Epithelial cell of esophagus (primary cell): ENCODE measurements around the gene ADAMTS19.

ENCODE experiments used
- DNase-seq: peaks from one replicate; pipeline ENCODE4 v3.0.0; 2010; ENCODE audit warnings: low read depth
- H3K4me3 ChIP-seq: 2 replicates; pipeline ENCODE4 v1.5.1; 2011; ENCODE audit warnings: mild to moderate bottlenecking, low read length, control low read depth
- CTCF ChIP-seq: IDR thresholded peaks from 2 replicates; pipeline ENCODE4 v1.5.1; 2011; ENCODE audit warnings: low read depth, mild to moderate bottlenecking, low read length, control low read depth, inconsistent platforms; ENCODE audit not compliant: insufficient read depth; ENCODE audit errors: missing control alignments

ADAMTS19 gene

GRCh38 chr5:129689045-129689444 lies 228.9 kb downstream of the ADAMTS19 start:
- no peak for DNase-seq
- no peak for TF ChIP-seq CTCF
- no peak overlapping the region for H3K4me3 ChIP-seq

- no peak overlapping the region for H3K4me3 ChIP-seq
- TF ChIP-seq CTCF = no peak
These were observed 231.1 kb downstream of the ADAMTS19 start for GRCh38 chr5:129691220-129691619.

GRCh38 chr5:129696636-129697035 lies 236.5 kb downstream of the ADAMTS19 start:
- no peak for TF ChIP-seq CTCF
- DNase-seq = no peak

More at GRCh38 chr5:129691220-129691619, 231.1 kb downstream of the ADAMTS19 start:
- DNase-seq = no peak

GRCh38 chr5:129698661-129699060 lies 238.6 kb downstream of the ADAMTS19 start:
- H3K4me3 ChIP-seq = no peak overlapping the region
- no peak for DNase-seq
- peak; percentile 26 for TF ChIP-seq CTCF

More at GRCh38 chr5:129696636-129697035, 236.5 kb downstream of the ADAMTS19 start:
- H3K4me3 ChIP-seq = no peak overlapping the region

GRCh38 chr5:129716235-129716634 lies 256.1 kb downstream of the ADAMTS19 start:
- no peak for DNase-seq
- TF ChIP-seq CTCF = no peak
- H3K4me3 ChIP-seq = no peak overlapping the region

GRCh38 chr5:129716651-129717050 lies 256.6 kb downstream of the ADAMTS19 start:
- DNase-seq = no peak
- no peak overlapping the region for H3K4me3 ChIP-seq
- no peak for TF ChIP-seq CTCF

- no peak overlapping the region for H3K4me3 ChIP-seq
- no peak for TF ChIP-seq CTCF
- no peak for DNase-seq
These were observed 257.7 kb downstream of the ADAMTS19 start for GRCh38 chr5:129717751-129718310.
